A549 (cell line): Measurements from ENCODE around the gene SEC16A. TPM values are rescaled to one million over a fixed set of nuclear protein-coding genes. Genes with fewer than 3 reads are reported as not detected.

Source experiments
- ATAC-seq, 2 experiments: fragments of 200-7000 bp in 1 of 2; fragments of >200 bp in 1 of 2; cut with Nextera tagmentation in 1 of 2; cut with Tn5 transposase in 1 of 2; 3 replicates each; pipeline versions ENCODE4 v1.8.0 to v1.9.1; 2018 to 2020; ENCODE audit warnings: mild to moderate bottlenecking in 1 of 2, moderate library complexity in 1 of 2
- CTCF ChIA-PET: fragments of 300-600 bp; sonication (Branson Sonifier 250); formaldehyde crosslinking; extraction: SDS; loops from one replicate; lab custom pipeline; 2021; ENCODE audit warnings: antibody characterized with exemption, inconsistent platforms; lab: Yijun Ruan, JAX
- POLR2A ChIA-PET: fragments of 350-600 bp; formaldehyde crosslinking; extraction: SDS; loops from one replicate; lab custom pipeline; 2021; ENCODE audit warnings: antibody characterized with exemption, inconsistent platforms; lab: Yijun Ruan, JAX
- DNase-seq, 2 experiments: peaks; one replicate each; pipeline versions ENCODE4 v3.0.0 to v3.0.0-alpha.2; 2011 to 2016; ENCODE audit warnings: low read depth in 1 of 2, low spot score in 1 of 2
- FAIRE-seq: peaks from 2 replicates; lab custom pipeline; 2011; peaks lifted over from hg19 to GRCh38; lab: Jason Lieb, UNC
- H3K27ac ChIP-seq, 2 experiments: fragments of >200 bp; sonication (Bioruptor Twin); formaldehyde crosslinking; 3 replicates each; pipeline ENCODE4 v1.5.1; 2016 to 2017
- H3K4me1 ChIP-seq: fragments of >200 bp; sonication (Bioruptor Twin); formaldehyde crosslinking; 3 replicates; pipeline ENCODE4 v1.6.1; 2016
- H3K4me2 ChIP-seq: fragments of >200 bp; sonication (Bioruptor Twin); formaldehyde crosslinking; 3 replicates; pipeline ENCODE4 v1.6.1; 2016
- H3K4me3 ChIP-seq: fragments of >200 bp; sonication (Bioruptor Twin); formaldehyde crosslinking; 3 replicates; pipeline ENCODE4 v1.5.1; 2016
- H3K9me3 ChIP-seq: fragments of >200 bp; sonication (Bioruptor Twin); formaldehyde crosslinking; 3 replicates; pipeline ENCODE4 v1.6.1; 2016
- BHLHE40 ChIP-seq: IDR thresholded peaks from 2 replicates; pipeline ENCODE4 v1.6.1; 2012; ENCODE audit warnings: low read depth, low read length, inconsistent platforms
- CBX2 ChIP-seq: fragments of 200-600 bp; sonication (generic); IDR thresholded peaks from 2 replicates; pipeline ENCODE4 v1.6.1; 2016; ENCODE audit warnings: low read depth, mild to moderate bottlenecking, borderline replicate concordance
- CBX8 ChIP-seq: fragments of 200-600 bp; sonication (generic); IDR thresholded peaks from 2 replicates; pipeline ENCODE4 v1.6.1; 2016
- EP300 ChIP-seq, 2 experiments: fragments of >200 bp; sonication (Bioruptor Twin); formaldehyde crosslinking; IDR thresholded peaks; 2 replicates in 1 of 2; 3 replicates in 1 of 2; pipeline ENCODE4 v1.6.1; 2016 to 2017
- FOXS1 ChIP-seq: fragments of 250-450 bp; sonication (Bioruptor Pico); IDR thresholded peaks from 2 replicates; pipeline ENCODE4 v1.5.0; 2020; ENCODE audit warnings: mild to moderate bottlenecking, moderate library complexity
- GATA3 ChIP-seq: IDR thresholded peaks from 2 replicates; pipeline ENCODE4 v1.6.1; 2012; ENCODE audit warnings: borderline replicate concordance
- HOXB5 ChIP-seq: fragments of 250-450 bp; sonication (Bioruptor Pico); IDR thresholded peaks from 2 replicates; pipeline ENCODE4 v1.5.0; 2020; ENCODE audit warnings: mild to moderate bottlenecking, moderate library complexity
- JUNB ChIP-seq: fragments of >200 bp; sonication (Bioruptor Twin); formaldehyde crosslinking; IDR thresholded peaks from 2 replicates; pipeline ENCODE4 v1.6.1; 2016
- MAZ ChIP-seq: fragments of 150-350 bp; IDR thresholded peaks from 2 replicates; pipeline ENCODE4 v1.6.1; 2014; ENCODE audit warnings: antibody characterized with exemption, low read depth, low read length, borderline replicate concordance
- POLR2AphosphoS2 ChIP-seq: conservative IDR thresholded peaks from 2 replicates; pipeline ENCODE4 v1.6.1; 2012; ENCODE audit warnings: low read length, improper control_type of control experiment, inconsistent platforms
- RARB ChIP-seq: fragments of 250-450 bp; sonication (Bioruptor Pico); IDR thresholded peaks from 2 replicates; pipeline ENCODE4 v1.8.0; 2021; ENCODE audit warnings: mild to moderate bottlenecking, moderate library complexity
- SMC3 ChIP-seq: fragments of >200 bp; sonication (Bioruptor Twin); formaldehyde crosslinking; IDR thresholded peaks from 3 replicates; pipeline ENCODE4 v1.6.1; 2018; ENCODE audit warnings: inconsistent platforms
- TP53 ChIP-seq: fragments of 250-450 bp; sonication (Bioruptor Pico); IDR thresholded peaks from 2 replicates; pipeline ENCODE4 v1.5.0; 2021; ENCODE audit warnings: mild to moderate bottlenecking, moderate library complexity
- ZFP36 ChIP-seq: fragments of 450-650 bp; IDR thresholded peaks from 2 replicates; pipeline ENCODE4 v1.6.1; 2014; ENCODE audit warnings: borderline replicate concordance; ENCODE audit not compliant: partially characterized antibody
- ZSCAN20 ChIP-seq: fragments of 250-450 bp; sonication (Bioruptor Pico); IDR thresholded peaks from 2 replicates; pipeline ENCODE4 v1.8.0; 2022; ENCODE audit warnings: mild to moderate bottlenecking, moderate library complexity
- WGBS: methylation state at CpG from one replicate; pipeline ENCODE4 v1.1.6; 2017; ENCODE audit errors: missing lambda C conversion rate; 5-methylcytosine and 5-hydroxymethylcytosine counted together
- polyA plus RNA-seq, 4 experiments: library from polyadenylated mRNA; depleted of rRNA in 3 of 4; stranded (reverse); fragments of >200 nt; fragmentation: RNase III in 1 of 4; extraction: RNeasy Plus Mini Kit Qiagen cat#74134 plus additional on column Dnase treatment in 1 of 4; gene quantifications; 2 replicates in 3 of 4; 3 replicates in 1 of 4; pipeline ENCODE4 v1.2.3, GENCODE V29; 2011 to 2017
- TF ChIP-seq, protein P1 (sequence below): fragments of >200 bp; sonication (Bioruptor Twin); formaldehyde crosslinking; IDR thresholded peaks from 3 replicates; pipeline ENCODE4 v1.6.1; 2016
- TF ChIP-seq, protein P2 (sequence below): fragments of 450-650 bp; IDR thresholded peaks from 2 replicates; pipeline ENCODE4 v1.6.1; 2014; ENCODE audit warnings: antibody characterized with exemption
- TF ChIP-seq, protein P3 (sequence below): IDR thresholded peaks from 2 replicates; pipeline ENCODE4 v1.6.1; 2012
- TF ChIP-seq, protein P4 (sequence below): IDR thresholded peaks from 2 replicates; pipeline ENCODE4 v1.6.1; 2012; ENCODE audit warnings: low read depth, borderline replicate concordance
- TF ChIP-seq, protein P5 (sequence below): fragments of >200 bp; sonication (Bioruptor Twin); formaldehyde crosslinking; IDR thresholded peaks from 3 replicates; pipeline ENCODE4 v1.5.1; 2016
- TF ChIP-seq, protein P6 (sequence below): fragments of 150-350 bp; IDR thresholded peaks from 2 replicates; pipeline ENCODE4 v1.6.1; 2014; ENCODE audit warnings: low read depth, mild to moderate bottlenecking, low read length

SEC16A gene
- polyA plus RNA-seq, 2 of the 4 experiments (the other 2 are of a cell fraction), result 24.2 to 38.0 TPM

DNA sequence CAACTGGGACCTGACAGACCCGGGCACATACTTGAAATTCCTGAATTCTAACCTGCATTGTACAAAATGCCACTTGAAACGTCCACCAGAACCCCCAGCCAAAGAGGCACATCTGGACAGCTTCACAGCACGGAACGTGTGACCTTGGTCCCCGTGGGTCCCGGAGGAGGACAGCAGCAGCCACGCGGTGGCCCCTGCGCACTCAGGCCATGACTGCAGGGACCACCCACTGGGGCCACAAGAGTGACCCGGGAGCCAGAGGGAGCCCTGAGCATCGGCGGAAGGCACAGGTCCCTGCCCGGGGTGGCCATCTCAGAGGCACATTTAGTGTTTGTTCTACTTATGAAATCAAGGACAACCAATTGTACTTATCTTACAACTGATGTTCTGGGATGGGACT, 80.8 kb downstream of the SEC16A start:
- DNase-seq (no peak), FAIRE-seq (no peak), ATAC-seq (no peak)
- H3K4me3 ChIP-seq, result no peak overlapping the region
- no peak overlapping the region for H3K27ac ChIP-seq
- no peak overlapping the region for H3K4me2 ChIP-seq
- CTCF ChIA-PET, result interaction anchor here (0.7 to 8.9 kb wide), 10 partner anchors 10 to 230 kb away, joined by 3 to 100 read pairs (median 6); partner anchors contain the start of gene DNLZ
- TF ChIP-seq ZFP36 (no peak), HOXB5 (no peak), TP53 (CRISPR knock-in tag) (no peak), ZSCAN20 (CRISPR knock-in tag) (no peak), CBX2 (no peak), CBX8 (no peak)
- TF ChIP-seq, protein P1, sequence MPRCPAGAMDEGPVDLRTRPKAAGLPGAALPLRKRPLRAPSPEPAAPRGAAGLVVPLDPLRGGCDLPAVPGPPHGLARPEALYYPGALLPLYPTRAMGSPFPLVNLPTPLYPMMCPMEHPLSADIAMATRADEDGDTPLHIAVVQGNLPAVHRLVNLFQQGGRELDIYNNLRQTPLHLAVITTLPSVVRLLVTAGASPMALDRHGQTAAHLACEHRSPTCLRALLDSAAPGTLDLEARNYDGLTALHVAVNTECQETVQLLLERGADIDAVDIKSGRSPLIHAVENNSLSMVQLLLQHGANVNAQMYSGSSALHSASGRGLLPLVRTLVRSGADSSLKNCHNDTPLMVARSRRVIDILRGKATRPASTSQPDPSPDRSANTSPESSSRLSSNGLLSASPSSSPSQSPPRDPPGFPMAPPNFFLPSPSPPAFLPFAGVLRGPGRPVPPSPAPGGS, result no peak
- TF ChIP-seq, protein P2, sequence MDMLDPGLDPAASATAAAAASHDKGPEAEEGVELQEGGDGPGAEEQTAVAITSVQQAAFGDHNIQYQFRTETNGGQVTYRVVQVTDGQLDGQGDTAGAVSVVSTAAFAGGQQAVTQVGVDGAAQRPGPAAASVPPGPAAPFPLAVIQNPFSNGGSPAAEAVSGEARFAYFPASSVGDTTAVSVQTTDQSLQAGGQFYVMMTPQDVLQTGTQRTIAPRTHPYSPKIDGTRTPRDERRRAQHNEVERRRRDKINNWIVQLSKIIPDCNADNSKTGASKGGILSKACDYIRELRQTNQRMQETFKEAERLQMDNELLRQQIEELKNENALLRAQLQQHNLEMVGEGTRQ, result no peak
- TF ChIP-seq, protein P3, sequence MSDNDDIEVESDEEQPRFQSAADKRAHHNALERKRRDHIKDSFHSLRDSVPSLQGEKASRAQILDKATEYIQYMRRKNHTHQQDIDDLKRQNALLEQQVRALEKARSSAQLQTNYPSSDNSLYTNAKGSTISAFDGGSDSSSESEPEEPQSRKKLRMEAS, result no peak
- TF ChIP-seq, protein P4, sequence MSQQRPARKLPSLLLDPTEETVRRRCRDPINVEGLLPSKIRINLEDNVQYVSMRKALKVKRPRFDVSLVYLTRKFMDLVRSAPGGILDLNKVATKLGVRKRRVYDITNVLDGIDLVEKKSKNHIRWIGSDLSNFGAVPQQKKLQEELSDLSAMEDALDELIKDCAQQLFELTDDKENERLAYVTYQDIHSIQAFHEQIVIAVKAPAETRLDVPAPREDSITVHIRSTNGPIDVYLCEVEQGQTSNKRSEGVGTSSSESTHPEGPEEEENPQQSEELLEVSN, result no peak
- WGBS, result 80% methylated on average over 13 of the region's 13 CpGs
- H3K4me1 ChIP-seq, result peaks cover 14% of the 10 kb centered on the region; the same call in 2 of the 3 replicates
- no peaks in the 10 kb centered on the region for H3K9me3 ChIP-seq
- POLR2A ChIA-PET, result interaction anchor here (1.4 to 6.7 kb wide), 3 partner anchors 10 to 39 kb away, joined by 4 to 33 read pairs (median 5); partner anchors contain the start of gene DNLZ

DNA sequence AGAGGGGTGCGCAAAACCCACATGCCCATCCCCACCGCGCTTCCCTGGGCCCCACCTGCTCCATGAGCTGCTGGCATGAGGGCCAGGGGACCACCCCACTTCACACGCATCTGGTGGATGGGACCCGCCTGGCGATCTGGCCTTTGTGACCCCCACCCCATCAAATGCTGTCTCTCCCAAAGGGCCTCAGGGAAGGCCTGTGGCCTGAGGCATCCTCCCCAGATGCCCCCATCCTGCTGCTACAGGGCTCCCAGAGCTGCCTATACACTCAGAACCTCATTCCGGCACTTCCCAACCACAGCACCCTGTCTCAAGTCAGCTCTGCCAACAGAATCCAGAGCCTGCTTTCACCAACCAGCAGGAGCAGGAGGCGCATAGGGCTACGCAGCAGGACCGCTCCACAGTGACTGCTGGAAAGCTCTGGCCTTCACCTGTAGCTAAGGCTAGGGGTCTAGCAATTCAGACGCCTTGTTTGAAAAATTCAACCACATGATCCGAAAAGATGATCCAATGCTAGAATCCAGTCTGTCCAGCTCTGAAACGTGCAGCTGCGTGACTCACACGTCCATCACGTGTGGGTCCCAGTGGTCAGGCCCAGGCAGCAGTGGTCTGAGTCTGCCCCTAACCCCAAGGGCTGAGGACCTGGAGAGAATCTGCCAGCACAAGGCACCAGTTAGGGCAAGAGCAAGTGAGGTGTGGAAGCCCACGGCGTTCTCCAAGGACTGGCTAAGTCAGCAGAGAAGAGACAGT, 81.5 kb downstream of the SEC16A start:
- DNase-seq (no peak), FAIRE-seq (no peak), ATAC-seq (no peak)
- WGBS, result 92% methylated on average over 18 of the region's 18 CpGs
- ChIA-PET CTCF (interaction anchor here (0.6 to 8.9 kb wide), 28 partner anchors 8 to 326 kb away, joined by 3 to 100 read pairs (median 4); partner anchors contain the start of genes DNLZ, ENTR1 and PMPCA), POLR2A (interaction anchor here (1.4 to 6.7 kb wide), 3 partner anchors 10 to 38 kb away, joined by 4 to 33 read pairs (median 5); partner anchors contain the start of gene DNLZ)
- Histone ChIP-seq H3K9me3 (no peaks in the 10 kb centered on the region), H3K4me1 (peaks cover 14% of the 10 kb centered on the region; the same call in 2 of the 3 replicates), H3K4me3 (no peak overlapping the region), H3K4me2 (no peak overlapping the region), H3K27ac (no peak overlapping the region)
- peak; percentile 42; the same call in 1 of the 2 replicates for TF ChIP-seq POLR2AphosphoS2
- TF ChIP-seq GATA3, result no peak
- TF ChIP-seq, protein P5, sequence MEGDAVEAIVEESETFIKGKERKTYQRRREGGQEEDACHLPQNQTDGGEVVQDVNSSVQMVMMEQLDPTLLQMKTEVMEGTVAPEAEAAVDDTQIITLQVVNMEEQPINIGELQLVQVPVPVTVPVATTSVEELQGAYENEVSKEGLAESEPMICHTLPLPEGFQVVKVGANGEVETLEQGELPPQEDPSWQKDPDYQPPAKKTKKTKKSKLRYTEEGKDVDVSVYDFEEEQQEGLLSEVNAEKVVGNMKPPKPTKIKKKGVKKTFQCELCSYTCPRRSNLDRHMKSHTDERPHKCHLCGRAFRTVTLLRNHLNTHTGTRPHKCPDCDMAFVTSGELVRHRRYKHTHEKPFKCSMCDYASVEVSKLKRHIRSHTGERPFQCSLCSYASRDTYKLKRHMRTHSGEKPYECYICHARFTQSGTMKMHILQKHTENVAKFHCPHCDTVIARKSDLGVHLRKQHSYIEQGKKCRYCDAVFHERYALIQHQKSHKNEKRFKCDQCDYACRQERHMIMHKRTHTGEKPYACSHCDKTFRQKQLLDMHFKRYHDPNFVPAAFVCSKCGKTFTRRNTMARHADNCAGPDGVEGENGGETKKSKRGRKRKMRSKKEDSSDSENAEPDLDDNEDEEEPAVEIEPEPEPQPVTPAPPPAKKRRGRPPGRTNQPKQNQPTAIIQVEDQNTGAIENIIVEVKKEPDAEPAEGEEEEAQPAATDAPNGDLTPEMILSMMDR, result no peak

DNA sequence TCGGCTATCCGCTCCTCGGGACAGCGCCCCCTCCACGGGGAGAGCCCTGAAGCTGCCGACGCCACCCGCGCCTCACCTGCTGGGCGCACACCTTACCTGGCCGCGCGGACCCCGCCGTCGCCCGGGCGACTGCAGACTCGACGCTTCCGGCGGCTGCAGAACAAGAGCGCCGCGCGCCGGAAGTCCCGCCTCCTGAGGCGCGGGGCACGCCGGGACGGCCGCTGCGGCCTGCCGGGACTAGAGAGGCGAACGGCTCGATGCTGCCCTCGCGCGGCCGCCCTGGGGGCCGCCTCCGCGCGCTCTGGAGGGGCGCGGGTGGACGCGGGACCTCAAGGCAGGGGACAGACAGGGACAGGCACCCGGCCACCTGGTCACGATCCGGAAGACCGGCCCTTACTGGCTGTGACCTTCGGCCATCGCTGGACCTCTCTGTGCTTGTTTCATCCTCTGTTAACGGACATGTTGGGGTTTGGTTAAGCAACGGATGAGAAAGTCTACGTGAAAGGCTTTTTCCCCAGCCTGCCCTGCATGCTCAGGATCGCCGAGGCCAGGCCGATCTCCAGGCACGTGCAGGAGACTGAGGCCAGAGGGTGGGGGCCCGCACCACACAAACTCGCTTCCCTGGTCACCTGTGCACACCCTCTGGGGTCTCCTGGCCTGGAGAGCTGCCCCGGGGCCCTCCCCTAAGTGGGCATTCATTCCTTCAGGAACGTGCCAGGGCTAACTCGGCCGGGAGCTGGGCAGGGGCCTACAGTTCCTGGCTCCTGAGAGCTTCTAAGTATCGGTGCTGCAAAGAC, 82.6 kb downstream of the SEC16A start, which contains the start of gene SNAPC4:
Gene SNAPC4 (minus strand): TSS at position 133 of the 797 bp plus-strand sequence. CDS start 1,742 bp downstream, outside the sequence.
- Histone ChIP-seq H3K4me3 (peak within 1 kb of the TSS; percentile 100), H3K9me3 (no peaks in the 10 kb centered on the region), H3K4me1 (peaks cover 14% of the 10 kb centered on the region; the same call in 2 of the 3 replicates), H3K4me2 (peak within 1 kb of the TSS; percentile 94), H3K27ac (peak within 1 kb of the TSS; percentile 98 to 99)
- CTCF ChIA-PET, result interaction anchor here (0.6 to 8.9 kb wide), 30 partner anchors 8 to 327 kb away, joined by 3 to 100 read pairs (median 4); partner anchors contain the start of genes DNLZ, ENTR1 and PMPCA
- FAIRE-seq (no peak), DNase-seq (peak; percentile 80 to 87), ATAC-seq (peak; percentile 84 to 95)
- POLR2A ChIA-PET, result interaction anchor here (1.4 to 6.7 kb wide), 2 partner anchors 9 to 37 kb away, joined by 5 to 33 read pairs; partner anchors contain the start of gene DNLZ
- 22% methylated on average over 11 of the region's 71 CpGs for WGBS
- TF ChIP-seq, protein P3, result peak; percentile 69
- TF ChIP-seq, protein P1, result peak; percentile 78; the same call in 2 of the 3 replicates
- TF ChIP-seq MAZ (0 out of 2 replicates have a peak, but pooled peaks have one; percentile 47), EP300 (IDR thresholded peaks at IDR 0.05) (no peak), GATA3 (no peak), SMC3 (peak; percentile 78), POLR2AphosphoS2 (no peak), BHLHE40 (no peak), FOXS1 (CRISPR knock-in tag) (no peak), RARB (CRISPR knock-in tag) (no peak), JUNB (no peak)
- TF ChIP-seq, protein P6, sequence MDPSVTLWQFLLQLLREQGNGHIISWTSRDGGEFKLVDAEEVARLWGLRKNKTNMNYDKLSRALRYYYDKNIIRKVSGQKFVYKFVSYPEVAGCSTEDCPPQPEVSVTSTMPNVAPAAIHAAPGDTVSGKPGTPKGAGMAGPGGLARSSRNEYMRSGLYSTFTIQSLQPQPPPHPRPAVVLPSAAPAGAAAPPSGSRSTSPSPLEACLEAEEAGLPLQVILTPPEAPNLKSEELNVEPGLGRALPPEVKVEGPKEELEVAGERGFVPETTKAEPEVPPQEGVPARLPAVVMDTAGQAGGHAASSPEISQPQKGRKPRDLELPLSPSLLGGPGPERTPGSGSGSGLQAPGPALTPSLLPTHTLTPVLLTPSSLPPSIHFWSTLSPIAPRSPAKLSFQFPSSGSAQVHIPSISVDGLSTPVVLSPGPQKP, result 0 out of 2 replicates have a peak, but pooled peaks have one; percentile 21
